CD4-positive, alpha-beta T cell treated with Interleukin-1 beta for 1 hour (primary cell): Measurements from ENCODE around the gene OR4E2.
"Not testable (repeated sequence)": the region's sequence is repeated elsewhere in the genome, so short reads cannot be mapped to it uniquely, and the experiment has no call there.

ENCODE experiments used
- DNase-seq, 2 donors: peaks; one replicate each; pipeline ENCODE4 v3.0.0-alpha.2; 2020 to 2022

The OR4E2 gene

DNA sequence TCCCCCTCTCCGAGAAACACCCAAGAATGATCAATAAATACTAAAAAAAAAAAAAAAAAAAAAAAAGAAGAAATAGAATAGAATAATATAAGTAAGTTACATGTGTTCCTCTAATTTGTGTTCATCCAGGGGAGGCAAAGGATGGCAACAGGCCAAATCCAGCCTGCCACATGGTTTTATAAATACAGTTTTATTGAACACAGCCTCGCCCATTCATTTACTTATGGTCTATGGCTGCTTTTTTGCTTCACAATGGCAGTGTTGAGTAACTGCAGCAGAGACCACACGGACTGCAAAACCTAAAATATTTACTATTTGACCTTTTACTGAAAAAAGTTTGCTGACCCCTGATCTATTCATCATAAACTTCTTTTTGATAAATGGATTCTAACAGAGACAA is 44.9 kb downstream of the OR4E2 start:
- DNase-seq: not testable (repeated sequence)

DNA sequence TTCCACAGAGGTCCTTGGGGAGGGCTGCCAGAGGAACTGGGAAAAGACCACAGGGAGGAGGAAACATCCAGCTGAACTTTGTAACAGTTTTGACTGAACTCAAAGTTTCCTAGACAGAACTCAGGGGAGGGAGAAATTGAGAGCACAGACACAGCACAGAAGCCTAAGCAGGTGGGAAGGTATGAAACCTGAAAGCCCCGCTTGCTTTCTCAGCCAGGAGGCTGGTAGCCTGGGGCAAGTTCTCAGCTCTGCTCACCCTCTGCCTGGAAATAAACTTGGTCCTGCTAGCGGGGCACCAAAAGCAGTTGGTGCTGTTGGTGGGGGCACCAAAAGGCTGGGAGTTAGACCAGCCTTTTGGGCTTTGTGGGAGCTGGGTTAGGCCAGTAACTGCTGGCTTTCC is 45.9 kb downstream of the OR4E2 start:
- no peak for DNase-seq

DNA sequence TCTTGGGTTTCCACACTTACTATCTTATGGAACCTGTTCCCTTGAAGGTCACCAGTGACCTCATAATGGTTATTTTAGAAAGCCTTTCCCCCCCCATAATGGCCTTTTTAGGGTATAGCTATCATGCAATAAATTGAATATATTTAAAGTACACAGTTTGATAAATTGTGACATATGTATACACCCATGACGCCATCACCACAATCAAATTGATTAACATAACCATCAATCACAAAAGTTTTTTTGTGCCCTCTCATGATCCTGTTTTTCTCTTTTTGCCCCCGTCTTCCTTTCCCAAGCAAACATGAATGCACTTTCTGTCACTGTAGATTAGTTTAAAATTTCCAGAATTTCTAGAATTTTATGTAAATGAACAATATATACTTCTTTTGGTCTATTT is 48.7 kb downstream of the OR4E2 start:
- DNase-seq: no peak

DNA sequence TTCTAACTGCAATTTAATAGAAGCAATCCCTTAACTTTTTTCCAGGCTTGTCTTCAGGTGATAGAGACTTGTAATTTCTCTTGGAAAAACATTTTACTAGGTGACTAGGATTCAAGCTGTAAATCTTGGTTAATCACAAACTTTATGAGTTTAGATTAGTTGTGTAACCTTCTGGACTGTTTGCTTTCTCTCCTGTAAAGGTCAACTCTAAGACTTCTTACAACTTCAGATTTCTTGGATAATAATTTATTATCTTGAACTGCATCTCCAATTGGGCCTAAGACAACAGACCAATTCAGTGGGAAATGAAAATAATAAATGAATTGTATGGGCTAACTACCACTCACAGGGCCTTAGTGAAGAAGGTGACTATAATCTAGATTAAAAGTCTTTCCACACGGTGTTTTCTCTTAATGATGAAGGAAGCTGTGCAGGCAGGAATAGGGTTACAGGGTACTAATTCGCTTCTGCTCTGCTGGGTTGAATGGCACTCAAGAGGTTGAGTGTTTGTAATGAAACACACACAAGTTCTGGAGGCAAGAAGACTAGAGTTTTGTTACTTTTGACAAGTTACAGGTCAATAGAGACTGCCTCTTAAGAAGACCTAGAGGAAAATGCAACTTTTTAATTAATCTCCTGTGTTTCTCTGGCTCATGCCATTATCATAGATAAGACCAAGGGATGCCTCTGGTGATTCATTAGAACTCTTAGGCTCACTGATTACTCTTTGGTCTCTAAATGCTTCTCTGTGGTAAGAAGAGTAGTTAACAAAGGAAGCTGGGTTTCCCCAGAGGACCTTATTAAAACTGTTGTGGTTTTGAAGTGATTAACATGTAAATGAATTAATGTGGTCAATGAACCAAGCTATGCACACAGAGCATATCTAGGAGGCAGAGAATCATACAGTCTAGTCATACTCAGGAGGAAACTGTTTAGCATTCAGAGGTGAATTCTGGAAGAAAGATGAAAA is 50.0 kb downstream of the OR4E2 start:
- peak in 1 of 2 donors; percentile 22 for DNase-seq

DNA sequence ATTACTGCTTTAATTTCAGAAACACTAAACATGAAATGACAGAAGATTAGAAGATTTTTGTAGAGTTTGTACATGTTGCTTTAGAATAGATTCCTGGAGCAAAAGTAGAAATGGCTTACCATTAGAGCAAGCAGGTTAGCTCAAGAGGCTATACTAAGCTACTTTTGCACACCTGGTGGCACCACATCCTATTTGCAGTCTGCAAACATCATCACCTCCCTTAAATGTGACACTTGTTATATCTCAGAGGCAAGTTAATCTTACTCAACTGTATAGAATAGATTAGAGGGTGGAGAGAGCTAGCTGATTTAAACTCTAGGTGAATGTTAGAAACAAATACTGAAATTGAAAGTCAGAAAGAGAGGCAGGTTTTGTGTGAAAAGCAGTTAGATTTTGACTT is 50.7 kb downstream of the OR4E2 start:
- DNase-seq: no peak

DNA sequence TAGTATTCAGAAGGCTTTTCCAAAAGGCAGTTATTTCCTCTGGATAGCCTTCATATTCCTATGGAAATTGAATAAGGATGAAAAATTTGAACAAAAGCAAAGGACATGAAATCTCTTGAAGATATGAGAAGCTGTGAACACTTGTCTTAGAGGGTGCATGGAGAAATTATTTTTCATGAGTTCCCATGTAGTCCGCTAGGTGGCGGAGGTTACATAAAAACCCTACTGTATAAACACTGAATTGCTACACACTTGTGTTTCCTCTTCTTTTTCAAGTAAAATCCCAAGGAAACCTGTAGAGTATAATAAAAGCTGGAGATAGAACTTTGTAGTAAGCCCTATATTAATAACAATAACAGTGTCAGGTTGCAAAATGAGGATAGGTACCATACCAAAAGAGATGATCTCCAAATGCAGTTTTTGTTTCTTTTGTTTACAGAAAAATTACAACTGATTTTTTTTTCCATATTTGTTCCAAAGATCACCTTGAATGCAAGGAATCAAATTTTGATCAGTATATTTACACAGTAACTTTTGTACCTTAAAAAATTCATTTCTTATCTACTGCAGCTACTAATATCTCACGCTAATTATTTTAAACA is 57.8 kb downstream of the OR4E2 start:
- DNase-seq: peak; percentile 15 to 53

DNA sequence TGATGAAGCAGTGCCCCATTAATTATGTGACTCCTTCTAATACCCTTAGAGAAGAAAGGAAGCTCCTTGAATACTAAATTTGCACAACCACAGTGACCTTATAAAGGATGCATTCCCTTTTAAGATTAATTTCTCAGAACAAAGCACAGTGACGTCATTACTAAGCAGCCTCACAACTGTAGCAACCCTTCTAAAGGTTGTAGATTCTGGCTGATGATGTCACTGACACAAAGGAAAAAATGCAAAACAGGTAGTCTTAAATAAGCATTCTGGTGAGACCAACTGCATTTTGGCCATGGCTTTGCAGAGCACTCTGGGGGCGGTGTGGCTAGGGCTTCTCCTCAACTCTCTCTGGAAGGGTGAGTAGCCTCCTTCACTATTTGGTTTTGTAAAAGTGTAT is 58.4 kb downstream of the OR4E2 start:
- peak in 1 of 2 donors; percentile 40 for DNase-seq

DNA sequence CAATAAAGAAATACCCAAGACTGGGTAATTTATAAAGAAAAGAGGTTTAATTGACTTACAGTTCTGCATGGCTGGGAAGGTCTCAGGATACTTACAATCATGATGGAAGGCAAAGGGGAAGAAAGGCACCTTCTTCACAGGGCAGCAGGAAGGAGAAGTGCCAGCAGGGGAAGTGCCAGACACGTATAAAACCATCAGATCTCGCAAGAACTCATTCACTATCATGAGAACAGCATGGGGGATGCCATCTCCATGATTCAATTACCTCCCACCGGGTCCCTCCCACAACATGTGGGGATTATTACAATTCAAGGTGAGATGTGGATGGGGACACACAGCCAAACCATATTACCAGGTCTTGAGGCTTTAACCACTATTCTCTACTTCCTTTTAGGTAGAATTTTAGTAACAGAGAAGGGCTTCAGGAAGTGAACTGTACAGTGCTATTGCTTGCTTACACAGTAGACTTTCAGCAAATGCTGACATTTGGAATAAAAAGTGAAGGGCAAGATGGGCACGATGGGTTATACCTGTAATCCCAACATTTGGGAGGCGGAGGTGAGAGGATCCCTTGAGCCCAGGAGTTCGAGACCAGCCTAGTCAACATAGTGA is 60.8 kb downstream of the OR4E2 start:
- peak in 1 of 2 donors; percentile 2 for DNase-seq
